Measurements from ENCODE around the gene C10orf143.

GRCh38 chr10:130025811-130026485 is 84.7 kb downstream of the C10orf143 start:
- TF ChIP-seq POLR2A (IDR thresholded peaks at IDR 0.05) (no peak), CTCF (IDR thresholded peaks at IDR 0.05) (no peak), POLR2AphosphoS5 (IDR thresholded peaks at IDR 0.05) (no peak)

Measured in stomach (tissue), 4 donors.